Measurements from ENCODE around the gene ARL8B. TPM values are rescaled to one million over a fixed set of nuclear protein-coding genes. Genes with fewer than 3 reads are reported as not detected.
A peak's percentile ranks its signal among the peaks of the same experiment; 100 is the strongest.

Gene ARL8B
- polyA plus RNA-seq, 1 of the 3 experiments (the other 2 are of a cell fraction): 21.9 TPM

DNA sequence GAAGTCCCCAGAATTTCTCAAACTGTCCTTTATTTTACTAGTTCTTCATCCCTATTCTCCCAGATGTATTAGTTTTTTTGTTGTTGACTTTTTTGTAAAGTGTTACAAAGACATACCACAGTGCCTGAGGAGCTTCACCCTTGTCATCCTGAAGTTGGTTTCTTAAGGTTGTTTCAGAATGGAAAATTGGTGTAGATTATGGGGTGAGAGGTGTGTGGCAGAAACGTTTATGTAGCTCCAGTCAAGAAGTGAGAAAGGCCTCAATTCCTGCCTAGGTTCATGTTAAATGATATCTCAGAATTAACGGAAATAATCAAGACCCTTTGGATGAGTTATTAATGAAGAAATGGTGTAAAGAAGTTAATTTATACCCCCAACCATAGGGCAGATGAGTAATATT is 72.2 kb downstream of the ARL8B start:
- H4K20me1 ChIP-seq (ENCODE audit: insufficient read depth): 0 out of 2 replicates have a peak, but pooled peaks cover 5% of the 10 kb centered on the region
- H3K9me3 ChIP-seq: no peaks in the 10 kb centered on the region
- peaks cover 9 to 22% of the 10 kb centered on the region in 2 experiments for H3K36me3 ChIP-seq (replicated peaks in 1 of 2; ENCODE audit: control insufficient read depth in 1 of 2, insufficient read depth in 2 of 2, low read length in 1 of 2)
- ChIA-PET CTCF (no interaction called here), POLR2A (no interaction called here)
- no peak overlapping the region for H3K4me3 ChIP-seq (ENCODE audit: low read depth in 2 of 2, low read length in 1 of 2)
- H3K27ac ChIP-seq (ENCODE audit: low read depth in 2 of 2, low read length in 1 of 2): peak overlapping the region; percentile 82 to 93; a peak in 3 of 4 replicates
- no peak for TF ChIP-seq RXRA (IDR thresholded peaks at IDR 0.05; ENCODE audit: borderline replicate concordance, low read depth)
- no peak for TF ChIP-seq ZBTB33 (IDR thresholded peaks at IDR 0.05; ENCODE audit: borderline replicate concordance, low read depth)
- 51% methylated on average over 2 of the region's 2 CpGs for WGBS (ENCODE audit: low lambda C conversion rate)
- no peak overlapping the region for H3K9ac ChIP-seq
- H3K4me2 ChIP-seq: peak overlapping the region; percentile 32
- H3F3A ChIP-seq (replicated peaks; ENCODE audit: insufficient read depth): peaks cover 30% of the 10 kb centered on the region
- peaks cover 89% of the 10 kb centered on the region for H3K79me2 ChIP-seq (ENCODE audit: insufficient read depth)
- H3K4me1 ChIP-seq (ENCODE audit: control insufficient read depth in 1 of 2, insufficient read depth in 2 of 2, low read depth in 1 of 2, low read length in 1 of 2): peaks cover 12 to 62% of the 10 kb centered on the region in 2 experiments
- DNase-seq: no peak
- no peak overlapping the region for H2AFZ ChIP-seq (ENCODE audit: low read depth)
- no peaks in the 10 kb centered on the region for H3K9me2 ChIP-seq
- no peaks in the 10 kb centered on the region for H3K27me3 ChIP-seq (ENCODE audit: insufficient read depth)

GRCh38 chr3:5194801-5195509 is 72.9 kb downstream of the ARL8B start:
- Histone ChIP-seq H3K27ac (ENCODE audit: low read depth in 2 of 2, low read length in 1 of 2) (peak overlapping the region; percentile 82 to 93; a peak in 3 of 4 replicates), H3K4me2 (peak overlapping the region; percentile 32), H3K4me3 (ENCODE audit: low read depth in 2 of 2, low read length in 1 of 2) (no peak overlapping the region), H2AFZ (ENCODE audit: low read depth) (no peak overlapping the region), H3K9me2 (no peaks in the 10 kb centered on the region), H4K20me1 (ENCODE audit: insufficient read depth) (0 out of 2 replicates have a peak, but pooled peaks cover 5% of the 10 kb centered on the region), H3K36me3 (replicated peaks in 1 of 2; ENCODE audit: control insufficient read depth in 1 of 2, insufficient read depth in 2 of 2, low read length in 1 of 2) (peaks cover 13 to 28% of the 10 kb centered on the region in 2 experiments), H3K27me3 (ENCODE audit: insufficient read depth) (no peaks in the 10 kb centered on the region), H3K9ac (peak overlapping the region; percentile 32; the same call in 1 of the 2 replicates), H3K79me2 (ENCODE audit: insufficient read depth) (peaks cover 88% of the 10 kb centered on the region), H3K4me1 (ENCODE audit: control insufficient read depth in 1 of 2, insufficient read depth in 2 of 2, low read depth in 1 of 2, low read length in 1 of 2) (peaks cover 12 to 62% of the 10 kb centered on the region in 2 experiments), H3F3A (replicated peaks; ENCODE audit: insufficient read depth) (peaks cover 30% of the 10 kb centered on the region), H3K9me3 (no peaks in the 10 kb centered on the region)
- POLR2A ChIA-PET: no interaction called here
- TF ChIP-seq GABPA (IDR thresholded peaks at IDR 0.05; ENCODE audit: low read depth): no peak
- no peak for TF ChIP-seq MXI1 (IDR thresholded peaks at IDR 0.05; ENCODE audit: low read depth, low read length)
- TF ChIP-seq EP300 (IDR thresholded peaks at IDR 0.05; ENCODE audit: borderline replicate concordance in 1 of 2, low read depth in 1 of 2, low read length in 1 of 2): peak in 1 of 2 experiments; percentile 60; a peak in 1 of 4 replicates
- 0 out of 2 replicates have a peak, but pooled peaks have one; percentile 48 for TF ChIP-seq FOXM1 (IDR thresholded peaks at IDR 0.05; ENCODE audit: low read depth)
- no peak; the same call in 1 of the 2 replicates for TF ChIP-seq TAF1 (IDR thresholded peaks at IDR 0.05; ENCODE audit: borderline replicate concordance, low read depth, low read length)
- TF ChIP-seq JUND (IDR thresholded peaks at IDR 0.05): peak; percentile 87
- TF ChIP-seq USF2 (IDR thresholded peaks at IDR 0.05; ENCODE audit: borderline replicate concordance, low read depth, low read length): no peak
- TF ChIP-seq POLR2AphosphoS5 (IDR thresholded peaks at IDR 0.05; ENCODE audit: low read depth, low read length): peak; percentile 20; the same call in 1 of the 2 replicates
- TF ChIP-seq RAD21 (IDR thresholded peaks at IDR 0.05; ENCODE audit: low read length): no peak
- peak; percentile 86 for TF ChIP-seq FOSL2 (IDR thresholded peaks at IDR 0.05; ENCODE audit: borderline replicate concordance, low read depth)
- peak; percentile 61 for TF ChIP-seq TCF12 (IDR thresholded peaks at IDR 0.05)
- peak; percentile 40; the same call in 1 of the 2 replicates for TF ChIP-seq NFIC (IDR thresholded peaks at IDR 0.05; ENCODE audit: borderline replicate concordance)
- TF ChIP-seq, protein P1, sequence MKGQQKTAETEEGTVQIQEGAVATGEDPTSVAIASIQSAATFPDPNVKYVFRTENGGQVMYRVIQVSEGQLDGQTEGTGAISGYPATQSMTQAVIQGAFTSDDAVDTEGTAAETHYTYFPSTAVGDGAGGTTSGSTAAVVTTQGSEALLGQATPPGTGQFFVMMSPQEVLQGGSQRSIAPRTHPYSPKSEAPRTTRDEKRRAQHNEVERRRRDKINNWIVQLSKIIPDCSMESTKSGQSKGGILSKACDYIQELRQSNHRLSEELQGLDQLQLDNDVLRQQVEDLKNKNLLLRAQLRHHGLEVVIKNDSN (IDR thresholded peaks at IDR 0.05; ENCODE audit: borderline replicate concordance, low read depth): 0 out of 2 replicates have a peak, but pooled peaks have one; percentile 14
- no peak for TF ChIP-seq YY1 (IDR thresholded peaks at IDR 0.05; ENCODE audit: low read depth)
- TF ChIP-seq REST (IDR thresholded peaks at IDR 0.05; ENCODE audit: low read depth, low read length): no peak
- TF ChIP-seq, protein P2, sequence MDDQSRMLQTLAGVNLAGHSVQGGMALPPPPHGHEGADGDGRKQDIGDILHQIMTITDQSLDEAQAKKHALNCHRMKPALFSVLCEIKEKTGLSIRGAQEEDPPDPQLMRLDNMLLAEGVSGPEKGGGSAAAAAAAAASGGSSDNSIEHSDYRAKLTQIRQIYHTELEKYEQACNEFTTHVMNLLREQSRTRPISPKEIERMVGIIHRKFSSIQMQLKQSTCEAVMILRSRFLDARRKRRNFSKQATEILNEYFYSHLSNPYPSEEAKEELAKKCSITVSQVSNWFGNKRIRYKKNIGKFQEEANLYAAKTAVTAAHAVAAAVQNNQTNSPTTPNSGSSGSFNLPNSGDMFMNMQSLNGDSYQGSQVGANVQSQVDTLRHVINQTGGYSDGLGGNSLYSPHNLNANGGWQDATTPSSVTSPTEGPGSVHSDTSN (IDR thresholded peaks at IDR 0.05): peak; percentile 59
- 53% methylated on average over 2 of the region's 2 CpGs for WGBS (ENCODE audit: low lambda C conversion rate)
- no peak for DNase-seq
- CTCF ChIA-PET: no interaction called here
